ENCODE measurements around the gene CMTM3. TPM values are rescaled to one million over a fixed set of nuclear protein-coding genes. Genes with fewer than 3 reads are reported as not detected.

The CMTM3 gene
- total RNA-seq, 1 experiment from 2014 or later = 12.8 TPM

DNA sequence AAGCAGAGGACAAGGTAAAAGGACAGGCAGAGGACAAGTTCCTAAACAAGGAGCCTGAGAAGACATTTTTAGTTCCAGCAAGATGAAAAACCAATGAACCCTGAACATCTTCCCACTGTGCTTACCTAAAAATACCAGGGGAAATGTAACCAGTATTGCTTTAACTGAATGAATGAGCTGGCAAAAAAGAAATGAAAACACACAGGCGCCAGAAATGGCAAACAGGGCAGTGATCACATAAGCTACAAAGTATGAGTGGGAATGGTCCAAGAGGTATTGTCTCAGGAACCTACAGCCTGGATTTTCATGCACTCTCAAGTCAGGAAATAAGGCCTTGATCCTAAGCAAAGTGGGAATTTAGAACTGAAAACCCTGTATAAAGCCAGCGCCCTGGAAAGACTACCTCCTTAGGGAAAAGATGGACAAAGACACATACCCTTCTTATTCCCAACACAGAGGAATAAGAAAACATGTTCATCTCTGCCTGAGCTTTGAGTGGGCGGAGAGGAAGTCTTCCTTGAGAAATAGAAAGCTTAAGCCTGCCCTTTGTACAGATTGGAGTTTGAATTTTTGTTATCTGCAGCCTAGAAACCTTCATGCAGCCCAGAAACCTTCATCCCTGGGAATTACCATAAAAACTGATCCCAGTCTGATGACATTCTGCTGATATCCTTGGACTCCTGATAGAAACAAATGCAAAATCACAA is 23.1 kb upstream of the CMTM3 start:
- Histone ChIP-seq H3K9me3 (ENCODE audit: control insufficient read depth in 1 of 2, insufficient read depth in 1 of 2, low read depth in 1 of 2, low read length in 2 of 2) (no peaks in the 10 kb centered on the region), H3K27me3 (ENCODE audit: insufficient read depth, low read length) (no peaks in the 10 kb centered on the region), H3K4me3 (replicated peaks in 1 of 2; ENCODE audit: low read depth in 1 of 2, low read length in 2 of 2) (no peak overlapping the region), H3K4me1 (ENCODE audit: control insufficient read depth in 1 of 2, insufficient read depth in 2 of 2, low read length in 2 of 2) (peaks cover 18 to 20% of the 10 kb centered on the region in 2 experiments), H3K79me2 (ENCODE audit: insufficient read depth, low read length) (no peaks in the 10 kb centered on the region), H2AFZ (ENCODE audit: low read depth, low read length, poor library complexity, severe bottlenecking) (no peak overlapping the region), H4K20me1 (ENCODE audit: insufficient read depth) (no peaks in the 10 kb centered on the region), H3K36me3 (ENCODE audit: control insufficient read depth in 1 of 2, insufficient read depth in 2 of 2, low read length in 2 of 2) (no peaks in the 10 kb centered on the region), H3K4me2 (ENCODE audit: low read length) (peak overlapping the region; percentile 25), H3K9me2 (ENCODE audit: insufficient read depth) (no peaks in the 10 kb centered on the region), H3K27ac (ENCODE audit: low read depth, low read length) (no peak overlapping the region), H3K9ac (ENCODE audit: low read length) (no peak overlapping the region)
- TF ChIP-seq RAD21 (IDR thresholded peaks at IDR 0.05; ENCODE audit: low read depth) (no peak), CEBPB (IDR thresholded peaks at IDR 0.05; ENCODE audit: low read depth) (no peak), JUND (IDR thresholded peaks at IDR 0.05) (no peak), EGR1 (IDR thresholded peaks at IDR 0.05; ENCODE audit: low read depth) (peak; percentile 57; the same call in 1 of the 2 replicates), CBX3 (IDR thresholded peaks at IDR 0.05; ENCODE audit: low read depth) (no peak)
- TF ChIP-seq, protein P1, sequence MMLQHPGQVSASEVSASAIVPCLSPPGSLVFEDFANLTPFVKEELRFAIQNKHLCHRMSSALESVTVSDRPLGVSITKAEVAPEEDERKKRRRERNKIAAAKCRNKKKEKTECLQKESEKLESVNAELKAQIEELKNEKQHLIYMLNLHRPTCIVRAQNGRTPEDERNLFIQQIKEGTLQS (IDR thresholded peaks at IDR 0.05) = no peak
- TF ChIP-seq, protein P2, sequence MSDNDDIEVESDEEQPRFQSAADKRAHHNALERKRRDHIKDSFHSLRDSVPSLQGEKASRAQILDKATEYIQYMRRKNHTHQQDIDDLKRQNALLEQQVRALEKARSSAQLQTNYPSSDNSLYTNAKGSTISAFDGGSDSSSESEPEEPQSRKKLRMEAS (IDR thresholded peaks at IDR 0.05) = no peak
- CTCF ChIA-PET = interaction anchor here (1.0 to 3.5 kb wide), 2 partner anchors 9 to 27 kb away, joined by 3 to 15 read pairs; no protein-coding TSS in a partner anchor
- POLR2A ChIA-PET = no interaction called here
- DNase-seq (ENCODE audit: low read depth, low spot score) = no peak
- ATAC-seq = no peak
- intact Hi-C loops (cut with micrococcal nuclease) = loop anchor here (5.0 kb wide), 1 partner anchor 174 kb away; no protein-coding TSS in a partner anchor
- no TSS peak for BruUV-seq (replicated peaks)
- RAD21 ChIA-PET (ENCODE audit: low non-redundant PET in 1 of 2, low total read pairs in 2 of 2, uncharacterized antibody in 2 of 2, unreplicated experiment in 2 of 2) = no interaction called here

DNA sequence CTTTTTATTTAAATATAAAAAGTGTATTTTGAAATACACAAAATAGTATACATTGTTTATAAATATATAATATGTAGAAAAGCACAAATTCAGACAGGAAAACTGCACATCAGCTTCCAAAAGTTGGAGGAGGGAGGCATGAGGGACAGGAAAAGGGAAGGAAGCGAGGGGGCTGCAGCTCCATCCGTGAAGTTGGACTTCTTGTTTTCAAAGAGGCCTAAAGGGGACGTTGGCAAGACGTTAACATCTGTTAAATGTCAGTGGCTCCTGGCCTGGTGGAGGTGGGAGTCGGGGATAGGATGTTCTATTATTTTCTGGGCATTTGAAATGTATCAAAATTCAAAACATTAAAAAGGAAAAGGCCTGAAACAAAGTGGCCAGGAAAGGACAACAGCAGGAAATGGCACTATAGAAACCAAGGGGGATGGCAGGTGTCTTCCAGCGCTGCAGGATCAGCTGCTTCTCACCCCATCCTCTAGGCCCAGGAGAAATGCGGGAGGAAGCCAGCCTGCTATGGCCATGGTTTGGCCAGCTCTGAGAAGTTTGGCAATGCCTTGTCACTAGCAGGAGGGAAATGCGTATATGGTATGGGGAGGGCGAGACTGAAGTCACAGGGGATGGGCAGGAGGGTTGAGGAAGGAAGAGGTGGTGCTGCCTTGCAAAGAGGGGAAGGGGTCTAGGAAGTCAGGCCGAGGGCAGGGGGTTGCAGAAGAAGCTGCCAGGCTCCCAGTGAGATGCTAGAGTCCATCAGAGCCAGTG is 18.8 kb upstream of the CMTM3 start:
- no peak overlapping the region for H2AFZ ChIP-seq (ENCODE audit: low read depth, low read length, poor library complexity, severe bottlenecking)
- no peaks in the 10 kb centered on the region for H3K9me3 ChIP-seq (ENCODE audit: control insufficient read depth in 1 of 2, insufficient read depth in 1 of 2, low read depth in 1 of 2, low read length in 2 of 2)
- no peaks in the 10 kb centered on the region for H3K79me2 ChIP-seq (ENCODE audit: insufficient read depth, low read length)
- ATAC-seq (no peak), DNase-seq (ENCODE audit: low read depth, low spot score) (no peak)
- H4K20me1 ChIP-seq (ENCODE audit: insufficient read depth) = no peaks in the 10 kb centered on the region
- H3K9me2 ChIP-seq (ENCODE audit: insufficient read depth) = no peaks in the 10 kb centered on the region
- no TSS peak for BruUV-seq (replicated peaks)
- POLR2A ChIA-PET = no interaction called here
- H3K4me3 ChIP-seq (replicated peaks in 1 of 2; ENCODE audit: low read depth in 1 of 2, low read length in 2 of 2) = no peak overlapping the region
- H3K36me3 ChIP-seq (ENCODE audit: control insufficient read depth in 1 of 2, insufficient read depth in 2 of 2, low read length in 2 of 2) = no peaks in the 10 kb centered on the region
- H3K9ac ChIP-seq (ENCODE audit: low read length) = no peak overlapping the region
- H3K27ac ChIP-seq (ENCODE audit: low read depth, low read length) = no peak overlapping the region
- CTCF ChIA-PET = no interaction called here
- RAD21 ChIA-PET (ENCODE audit: low non-redundant PET in 1 of 2, low total read pairs in 2 of 2, uncharacterized antibody in 2 of 2, unreplicated experiment in 2 of 2) = no interaction called here
- no peaks in the 10 kb centered on the region for H3K27me3 ChIP-seq (ENCODE audit: insufficient read depth, low read length)
- no peak overlapping the region for H3K4me2 ChIP-seq (ENCODE audit: low read length)
- peaks cover 10 to 13% of the 10 kb centered on the region in 2 experiments for H3K4me1 ChIP-seq (ENCODE audit: control insufficient read depth in 1 of 2, insufficient read depth in 2 of 2, low read length in 2 of 2)
- intact Hi-C loops (cut with micrococcal nuclease) = no loop called here
- TF ChIP-seq, protein P3, sequence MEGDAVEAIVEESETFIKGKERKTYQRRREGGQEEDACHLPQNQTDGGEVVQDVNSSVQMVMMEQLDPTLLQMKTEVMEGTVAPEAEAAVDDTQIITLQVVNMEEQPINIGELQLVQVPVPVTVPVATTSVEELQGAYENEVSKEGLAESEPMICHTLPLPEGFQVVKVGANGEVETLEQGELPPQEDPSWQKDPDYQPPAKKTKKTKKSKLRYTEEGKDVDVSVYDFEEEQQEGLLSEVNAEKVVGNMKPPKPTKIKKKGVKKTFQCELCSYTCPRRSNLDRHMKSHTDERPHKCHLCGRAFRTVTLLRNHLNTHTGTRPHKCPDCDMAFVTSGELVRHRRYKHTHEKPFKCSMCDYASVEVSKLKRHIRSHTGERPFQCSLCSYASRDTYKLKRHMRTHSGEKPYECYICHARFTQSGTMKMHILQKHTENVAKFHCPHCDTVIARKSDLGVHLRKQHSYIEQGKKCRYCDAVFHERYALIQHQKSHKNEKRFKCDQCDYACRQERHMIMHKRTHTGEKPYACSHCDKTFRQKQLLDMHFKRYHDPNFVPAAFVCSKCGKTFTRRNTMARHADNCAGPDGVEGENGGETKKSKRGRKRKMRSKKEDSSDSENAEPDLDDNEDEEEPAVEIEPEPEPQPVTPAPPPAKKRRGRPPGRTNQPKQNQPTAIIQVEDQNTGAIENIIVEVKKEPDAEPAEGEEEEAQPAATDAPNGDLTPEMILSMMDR (IDR thresholded peaks at IDR 0.05 in 2 of 3, conservative IDR thresholded peaks at IDR 0.05 in 1 of 3; ENCODE audit: borderline replicate concordance in 1 of 3, insufficient read depth in 1 of 3, low read depth in 2 of 3, low read length in 2 of 3) = no peak
- TF ChIP-seq ZNF274 (IDR thresholded peaks at IDR 0.05; ENCODE audit: low read depth, low read length) (no peak), SP1 (IDR thresholded peaks at IDR 0.05; ENCODE audit: low read depth) (no peak), POLR2A (IDR thresholded peaks at IDR 0.05; ENCODE audit: borderline replicate concordance, extremely low read depth, insufficient read depth, insufficient read length) (no peak), TCF7L2 (IDR thresholded peaks at IDR 0.05; ENCODE audit: borderline replicate concordance, extremely low read depth, insufficient read depth, insufficient read length) (no peak)
- TF ChIP-seq, protein P4, sequence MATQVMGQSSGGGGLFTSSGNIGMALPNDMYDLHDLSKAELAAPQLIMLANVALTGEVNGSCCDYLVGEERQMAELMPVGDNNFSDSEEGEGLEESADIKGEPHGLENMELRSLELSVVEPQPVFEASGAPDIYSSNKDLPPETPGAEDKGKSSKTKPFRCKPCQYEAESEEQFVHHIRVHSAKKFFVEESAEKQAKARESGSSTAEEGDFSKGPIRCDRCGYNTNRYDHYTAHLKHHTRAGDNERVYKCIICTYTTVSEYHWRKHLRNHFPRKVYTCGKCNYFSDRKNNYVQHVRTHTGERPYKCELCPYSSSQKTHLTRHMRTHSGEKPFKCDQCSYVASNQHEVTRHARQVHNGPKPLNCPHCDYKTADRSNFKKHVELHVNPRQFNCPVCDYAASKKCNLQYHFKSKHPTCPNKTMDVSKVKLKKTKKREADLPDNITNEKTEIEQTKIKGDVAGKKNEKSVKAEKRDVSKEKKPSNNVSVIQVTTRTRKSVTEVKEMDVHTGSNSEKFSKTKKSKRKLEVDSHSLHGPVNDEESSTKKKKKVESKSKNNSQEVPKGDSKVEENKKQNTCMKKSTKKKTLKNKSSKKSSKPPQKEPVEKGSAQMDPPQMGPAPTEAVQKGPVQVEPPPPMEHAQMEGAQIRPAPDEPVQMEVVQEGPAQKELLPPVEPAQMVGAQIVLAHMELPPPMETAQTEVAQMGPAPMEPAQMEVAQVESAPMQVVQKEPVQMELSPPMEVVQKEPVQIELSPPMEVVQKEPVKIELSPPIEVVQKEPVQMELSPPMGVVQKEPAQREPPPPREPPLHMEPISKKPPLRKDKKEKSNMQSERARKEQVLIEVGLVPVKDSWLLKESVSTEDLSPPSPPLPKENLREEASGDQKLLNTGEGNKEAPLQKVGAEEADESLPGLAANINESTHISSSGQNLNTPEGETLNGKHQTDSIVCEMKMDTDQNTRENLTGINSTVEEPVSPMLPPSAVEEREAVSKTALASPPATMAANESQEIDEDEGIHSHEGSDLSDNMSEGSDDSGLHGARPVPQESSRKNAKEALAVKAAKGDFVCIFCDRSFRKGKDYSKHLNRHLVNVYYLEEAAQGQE (IDR thresholded peaks at IDR 0.05; ENCODE audit: low read depth) = no peak

Measured in HCT116 (cell line).